ENCODE data around the gene GTPBP1. TPM values are rescaled to one million over a fixed set of nuclear protein-coding genes. Genes with fewer than 3 reads are reported as not detected.
A peak's percentile ranks its signal among the peaks of the same experiment; 100 is the strongest.

GTPBP1 gene
- total and polyA plus RNA-seq, 2 donors (not counting 1 experiment from before 2014, with no cell fraction given), result 77.8 to 174 TPM

- DNase-seq, result no peak
- ATAC-seq (ENCODE audit: low read depth), result no peak
- TF ChIP-seq EZH2 (IDR thresholded peaks at IDR 0.05; ENCODE audit: borderline replicate concordance, insufficient read depth, low read depth, low read length, poor library complexity, severe bottlenecking) (no peak), CTCF (IDR thresholded peaks at IDR 0.05) (no peak)
- peaks cover under 1% of the 10 kb centered on the region for H3K79me2 ChIP-seq (ENCODE audit: control insufficient read depth, insufficient read depth, low read length)
- no peaks in the 10 kb centered on the region for H3K27me3 ChIP-seq (replicated peaks in 1 of 4; ENCODE audit: control extremely low read depth in 1 of 4, control insufficient read depth in 3 of 4, insufficient read depth in 4 of 4, low read length in 3 of 4)
- POLR2A ChIA-PET, result interaction anchor here (0.8 to 3.5 kb wide), 3 partner anchors 12 to 17 kb away, joined by 3 to 15 read pairs (median 3); no protein-coding TSS in a partner anchor
- Mint-ChIP-seq H3K27me3 (no peaks in the 10 kb centered on the region), H3K4me3 (no peak overlapping the region), H3K4me1 (peaks cover 33% of the 10 kb centered on the region), H3K9me3 (ENCODE audit: insufficient read depth) (no peaks in the 10 kb centered on the region), H3K27ac (peak overlapping the region; percentile 78)
- 91% methylated on average over 9 of the region's 13 CpGs for WGBS (ENCODE audit: insufficient coverage)
- peaks cover 0 to 19% of the 10 kb centered on the region in 2 donors for H3K4me1 ChIP-seq (ENCODE audit: control insufficient read depth in 2 of 2, insufficient read depth in 2 of 2, low read length in 2 of 2)
- H3K9me3 ChIP-seq (ENCODE audit: control extremely low read depth in 1 of 3, control insufficient read depth in 2 of 3, insufficient read depth in 1 of 3, low read length in 2 of 3), result no peaks in the 10 kb centered on the region
- H3K9ac ChIP-seq (ENCODE audit: low read length), result no peak overlapping the region
- intact Hi-C loops (cut with micrococcal nuclease), result no loop called here
- peaks cover 96% of the 10 kb centered on the region for H4K20me1 ChIP-seq (ENCODE audit: control insufficient read depth, insufficient read depth, low read length, poor library complexity, severe bottlenecking)
- no peak overlapping the region for H3K4me3 ChIP-seq (ENCODE audit: control extremely low read depth in 1 of 5, extremely low read depth in 1 of 5, insufficient read depth in 1 of 5, low read depth in 2 of 5, low read length in 4 of 5)
- no peak overlapping the region for H2AFZ ChIP-seq (ENCODE audit: insufficient read depth, low read depth, low read length, poor library complexity, severe bottlenecking)
- peaks cover 4 to 89% of the 10 kb centered on the region in 2 experiments for H3K36me3 ChIP-seq (replicated peaks in 1 of 2; ENCODE audit: control extremely low read depth in 1 of 2, control insufficient read depth in 1 of 2, extremely low read depth in 1 of 2, insufficient read depth in 2 of 2, low read length in 1 of 2)
- CTCF ChIA-PET, result interaction anchor here (0.7 to 8.3 kb wide), 15 partner anchors 9 to 682 kb away, joined by 3 to 81 read pairs (median 6); partner anchors contain the start of genes CBX6 and SUN2
- peak overlapping the region in 1 of 2 donors; percentile 30 for H3K27ac ChIP-seq (ENCODE audit: low read length in 2 of 2)
- no peak overlapping the region for H3K4me2 ChIP-seq (replicated peaks; ENCODE audit: low read depth, low read length, poor library complexity, severe bottlenecking)
Observed at GRCh38 chr22:38734421-38735100, 28.8 kb downstream of the GTPBP1 start.

- Mint-ChIP-seq H3K4me1 (peaks cover 33% of the 10 kb centered on the region), H3K4me3 (no peak overlapping the region), H3K27me3 (no peaks in the 10 kb centered on the region), H3K27ac (peak overlapping the region; percentile 77), H3K9me3 (ENCODE audit: insufficient read depth) (no peaks in the 10 kb centered on the region)
- TF ChIP-seq CTCF (IDR thresholded peaks at IDR 0.05), result no peak
- TF ChIP-seq EZH2 (IDR thresholded peaks at IDR 0.05; ENCODE audit: borderline replicate concordance, insufficient read depth, low read depth, low read length, poor library complexity, severe bottlenecking), result no peak
- DNase-seq (no peak), ATAC-seq (ENCODE audit: low read depth) (no peak)
- no peak overlapping the region for H3K4me3 ChIP-seq (ENCODE audit: control extremely low read depth in 1 of 5, extremely low read depth in 1 of 5, insufficient read depth in 1 of 5, low read depth in 2 of 5, low read length in 4 of 5)
- 93% methylated on average over 3 of the region's 7 CpGs for WGBS (ENCODE audit: insufficient coverage)
- peak overlapping the region in 1 of 2 donors; percentile 53 for H3K27ac ChIP-seq (ENCODE audit: low read length in 2 of 2)
- POLR2A ChIA-PET, result interaction anchor here (0.6 to 3.5 kb wide), 4 partner anchors 15 to 674 kb away, joined by 3 to 15 read pairs (median 6); no protein-coding TSS in a partner anchor
- intact Hi-C loops (cut with micrococcal nuclease), result no loop called here
- H3K9ac ChIP-seq (ENCODE audit: low read length), result no peak overlapping the region
- H3K27me3 ChIP-seq (replicated peaks in 1 of 4; ENCODE audit: control extremely low read depth in 1 of 4, control insufficient read depth in 3 of 4, insufficient read depth in 4 of 4, low read length in 3 of 4), result no peaks in the 10 kb centered on the region
- CTCF ChIA-PET, result interaction anchor here (1.2 to 8.3 kb wide), 7 partner anchors 13 to 135 kb away, joined by 3 to 81 read pairs (median 11); partner anchors contain the start of gene CBX6
- H4K20me1 ChIP-seq (ENCODE audit: control insufficient read depth, insufficient read depth, low read length, poor library complexity, severe bottlenecking), result peaks cover 97% of the 10 kb centered on the region
- H3K36me3 ChIP-seq (replicated peaks in 1 of 2; ENCODE audit: control extremely low read depth in 1 of 2, control insufficient read depth in 1 of 2, extremely low read depth in 1 of 2, insufficient read depth in 2 of 2, low read length in 1 of 2), result peaks cover 1 to 89% of the 10 kb centered on the region in 2 experiments
- no peak overlapping the region for H3K4me2 ChIP-seq (replicated peaks; ENCODE audit: low read depth, low read length, poor library complexity, severe bottlenecking)
- H3K79me2 ChIP-seq (ENCODE audit: control insufficient read depth, insufficient read depth, low read length), result peaks cover 5% of the 10 kb centered on the region
- H3K4me1 ChIP-seq (ENCODE audit: control insufficient read depth in 2 of 2, insufficient read depth in 2 of 2, low read length in 2 of 2), result peaks cover 0 to 19% of the 10 kb centered on the region in 2 donors
- no peak overlapping the region for H2AFZ ChIP-seq (ENCODE audit: insufficient read depth, low read depth, low read length, poor library complexity, severe bottlenecking)
- H3K9me3 ChIP-seq (ENCODE audit: control extremely low read depth in 1 of 3, control insufficient read depth in 2 of 3, insufficient read depth in 1 of 3, low read length in 2 of 3), result no peaks in the 10 kb centered on the region
Observed at GRCh38 chr22:38735126-38735464, 29.4 kb downstream of the GTPBP1 start.
